Measurements from ENCODE around the gene CETN1.

DNA sequence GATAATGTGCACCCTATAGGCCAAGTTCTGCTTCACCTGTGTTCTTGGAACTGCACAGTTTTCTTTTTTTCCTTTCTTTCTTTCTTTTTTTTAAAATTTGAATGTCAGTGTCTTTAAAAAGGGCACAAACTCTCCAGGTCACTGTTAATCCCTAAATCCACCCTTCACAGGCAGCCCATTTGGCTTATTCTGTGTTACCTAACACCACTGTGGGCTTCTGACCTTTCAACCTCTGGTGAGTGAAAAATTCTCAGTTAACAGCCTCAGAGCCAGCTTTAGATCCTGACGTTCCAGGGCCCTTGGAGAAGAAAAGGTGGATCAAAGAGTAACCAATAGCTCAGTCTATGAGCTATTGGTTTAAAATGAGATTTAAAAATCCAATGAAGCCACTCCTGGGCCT lies 6.8 kb upstream of the CETN1 start:
- TF ChIP-seq, protein P1, sequence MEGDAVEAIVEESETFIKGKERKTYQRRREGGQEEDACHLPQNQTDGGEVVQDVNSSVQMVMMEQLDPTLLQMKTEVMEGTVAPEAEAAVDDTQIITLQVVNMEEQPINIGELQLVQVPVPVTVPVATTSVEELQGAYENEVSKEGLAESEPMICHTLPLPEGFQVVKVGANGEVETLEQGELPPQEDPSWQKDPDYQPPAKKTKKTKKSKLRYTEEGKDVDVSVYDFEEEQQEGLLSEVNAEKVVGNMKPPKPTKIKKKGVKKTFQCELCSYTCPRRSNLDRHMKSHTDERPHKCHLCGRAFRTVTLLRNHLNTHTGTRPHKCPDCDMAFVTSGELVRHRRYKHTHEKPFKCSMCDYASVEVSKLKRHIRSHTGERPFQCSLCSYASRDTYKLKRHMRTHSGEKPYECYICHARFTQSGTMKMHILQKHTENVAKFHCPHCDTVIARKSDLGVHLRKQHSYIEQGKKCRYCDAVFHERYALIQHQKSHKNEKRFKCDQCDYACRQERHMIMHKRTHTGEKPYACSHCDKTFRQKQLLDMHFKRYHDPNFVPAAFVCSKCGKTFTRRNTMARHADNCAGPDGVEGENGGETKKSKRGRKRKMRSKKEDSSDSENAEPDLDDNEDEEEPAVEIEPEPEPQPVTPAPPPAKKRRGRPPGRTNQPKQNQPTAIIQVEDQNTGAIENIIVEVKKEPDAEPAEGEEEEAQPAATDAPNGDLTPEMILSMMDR (IDR thresholded peaks at IDR 0.05): no peak
- TF ChIP-seq POLR2AphosphoS5 (IDR thresholded peaks at IDR 0.05) (no peak), POLR2A (IDR thresholded peaks at IDR 0.05) (no peak), EP300 (IDR thresholded peaks at IDR 0.05) (no peak)
